Omental fat pad (tissue), 4 donors: ENCODE results near the gene NME5. TPM values are rescaled to one million over a fixed set of nuclear protein-coding genes. Genes with fewer than 3 reads are reported as not detected.

Experiments
- ATAC-seq: fragments of 150-250 bp; one replicate; pipeline ENCODE4 v1.9.1; 2016; ENCODE audit warnings: mild to moderate bottlenecking, moderate library complexity; ENCODE audit not compliant: low FRiP score
- DNase-seq: peaks from one replicate; pipeline ENCODE4 v3.0.0-alpha.2; 2019; ENCODE audit warnings: low spot score
- total RNA-seq, 4 donors: library from RNA; depleted of rRNA; stranded (reverse); fragments of >200 nt; gene quantifications; one replicate each; pipeline ENCODE4 v1.1.0, GENCODE V29; 2016
- TF ChIP-seq, protein P1 (sequence below), 3 donors: fragments of 450-650 bp; IDR thresholded peaks; one replicate each; pipeline ENCODE4 v1.5.1; 2016 to 2017; ENCODE audit warnings: antibody characterized with exemption in 3 of 3, mild to moderate bottlenecking in 3 of 3, moderate library complexity in 2 of 3

Gene NME5
- total RNA-seq, 4 donors from 2014 or later, result 0.36 to 2.3 (median 0.75) TPM; not detected in 1

DNA sequence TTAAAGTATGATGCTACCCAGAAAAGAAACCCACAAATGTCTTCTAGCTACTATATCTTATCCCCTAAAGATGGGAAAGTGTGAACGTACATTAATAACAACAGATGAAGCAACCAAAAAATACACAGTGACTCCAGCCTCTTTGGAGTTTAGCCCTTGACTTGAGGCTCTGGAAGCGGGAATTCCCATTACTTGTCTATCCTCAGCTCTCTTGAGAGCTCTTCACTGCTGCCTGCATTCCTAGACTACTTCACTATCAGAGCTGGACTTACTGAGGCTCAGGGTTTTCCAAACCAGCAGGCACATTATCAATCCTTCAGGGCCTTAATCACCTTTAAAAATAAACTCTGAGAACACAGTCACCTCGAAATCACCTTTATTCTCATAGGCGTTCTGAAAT, 1.0 kb upstream of the NME5 start:
- TF ChIP-seq, protein P1, sequence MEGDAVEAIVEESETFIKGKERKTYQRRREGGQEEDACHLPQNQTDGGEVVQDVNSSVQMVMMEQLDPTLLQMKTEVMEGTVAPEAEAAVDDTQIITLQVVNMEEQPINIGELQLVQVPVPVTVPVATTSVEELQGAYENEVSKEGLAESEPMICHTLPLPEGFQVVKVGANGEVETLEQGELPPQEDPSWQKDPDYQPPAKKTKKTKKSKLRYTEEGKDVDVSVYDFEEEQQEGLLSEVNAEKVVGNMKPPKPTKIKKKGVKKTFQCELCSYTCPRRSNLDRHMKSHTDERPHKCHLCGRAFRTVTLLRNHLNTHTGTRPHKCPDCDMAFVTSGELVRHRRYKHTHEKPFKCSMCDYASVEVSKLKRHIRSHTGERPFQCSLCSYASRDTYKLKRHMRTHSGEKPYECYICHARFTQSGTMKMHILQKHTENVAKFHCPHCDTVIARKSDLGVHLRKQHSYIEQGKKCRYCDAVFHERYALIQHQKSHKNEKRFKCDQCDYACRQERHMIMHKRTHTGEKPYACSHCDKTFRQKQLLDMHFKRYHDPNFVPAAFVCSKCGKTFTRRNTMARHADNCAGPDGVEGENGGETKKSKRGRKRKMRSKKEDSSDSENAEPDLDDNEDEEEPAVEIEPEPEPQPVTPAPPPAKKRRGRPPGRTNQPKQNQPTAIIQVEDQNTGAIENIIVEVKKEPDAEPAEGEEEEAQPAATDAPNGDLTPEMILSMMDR (IDR thresholded peaks at IDR 0.05), result no peak
- ATAC-seq (no peak), DNase-seq (no peak)

DNA sequence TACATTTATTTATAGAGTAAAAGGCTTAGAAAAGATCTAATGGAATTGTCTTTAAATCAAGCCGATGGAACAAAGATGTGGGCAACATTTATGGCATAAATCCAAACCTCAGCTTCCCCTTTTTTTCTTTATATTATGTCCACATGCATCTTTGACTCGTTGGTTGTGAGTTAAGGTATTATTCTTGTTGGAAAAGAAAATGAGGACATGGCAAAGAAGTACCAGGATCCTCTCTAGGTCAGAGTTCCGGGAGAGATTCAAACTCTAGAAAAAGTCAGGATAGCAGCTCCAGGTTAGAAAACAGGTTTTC, 508 bp upstream of the NME5 start:
- TF ChIP-seq, protein P1 (IDR thresholded peaks at IDR 0.05), result no peak
- ATAC-seq, result no peak
- DNase-seq, result no peak

DNA sequence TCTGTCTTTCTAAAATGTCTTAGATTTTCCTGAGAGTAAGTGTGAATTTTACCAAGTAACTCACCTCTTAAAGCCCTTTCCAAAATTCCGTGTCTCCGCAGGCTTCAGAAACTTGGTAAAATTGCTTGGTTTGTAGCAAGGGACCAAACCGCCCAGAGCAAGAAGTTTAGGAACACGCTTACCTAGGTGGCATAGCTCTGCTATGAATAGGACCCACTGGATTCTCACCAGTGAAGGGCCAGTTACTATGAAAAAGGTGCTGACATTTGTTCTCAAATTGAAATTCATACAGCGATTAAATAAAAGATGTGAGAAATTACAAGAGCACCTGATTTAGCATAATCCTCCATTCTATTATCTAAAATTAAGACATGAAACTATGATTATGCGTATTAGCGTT, 6.7 kb downstream of the NME5 start:
- DNase-seq (no peak), ATAC-seq (no peak)
- TF ChIP-seq, protein P1 (IDR thresholded peaks at IDR 0.05), result no peak

- TF ChIP-seq, protein P1 (IDR thresholded peaks at IDR 0.05), result no peak
- no peak for DNase-seq
- no peak for ATAC-seq
Observed at GRCh38 chr5:138129347-138129746, 9.9 kb downstream of the NME5 start.

- ATAC-seq (no peak), DNase-seq (no peak)
- TF ChIP-seq, protein P1 (IDR thresholded peaks at IDR 0.05), result no peak
Observed at GRCh38 chr5:138128334-138128733, 10.9 kb downstream of the NME5 start.

GRCh38 chr5:138115254-138115653, 24.0 kb downstream of the NME5 start:
- TF ChIP-seq, protein P1 (IDR thresholded peaks at IDR 0.05), result no peak
- DNase-seq (no peak), ATAC-seq (no peak)

GRCh38 chr5:138111937-138112336, 27.3 kb downstream of the NME5 start:
- TF ChIP-seq, protein P1 (IDR thresholded peaks at IDR 0.05), result no peak
- DNase-seq, result no peak
- no peak for ATAC-seq
